GM18507 (cell line): ENCODE results near the gene FOXK1.
"Not testable (repeated sequence)": the region's sequence is repeated elsewhere in the genome, so short reads cannot be mapped to it uniquely, and the experiment has no call there.

Source experiments
- DNase-seq: peaks from one replicate; pipeline ENCODE4 v3.0.0; 2011; ENCODE audit warnings: low read depth; ENCODE audit not compliant: insufficient read length; ENCODE audit errors: extremely low spot score
- FAIRE-seq: peaks from 2 replicates; lab custom pipeline; 2011; peaks lifted over from hg19 to GRCh38; lab: Jason Lieb, UNC

FOXK1 gene

GRCh38 chr7:4663239-4664018, 18.7 kb upstream of the FOXK1 start:
- DNase-seq (no peak), FAIRE-seq (no peak)

GRCh38 chr7:4665661-4666060, 16.4 kb upstream of the FOXK1 start:
- FAIRE-seq: no peak
- no peak for DNase-seq

GRCh38 chr7:4667776-4668509, 14.2 kb upstream of the FOXK1 start:
- FAIRE-seq (no peak), DNase-seq (no peak)

GRCh38 chr7:4668510-4668847, 13.6 kb upstream of the FOXK1 start:
- DNase-seq (no peak), FAIRE-seq (no peak)

- DNase-seq (no peak), FAIRE-seq (no peak)
These were observed 11.3 kb upstream of the FOXK1 start for GRCh38 chr7:4670791-4671190.

GRCh38 chr7:4675771-4676367, 6.2 kb upstream of the FOXK1 start:
- FAIRE-seq: no peak
- no peak for DNase-seq

GRCh38 chr7:4677518-4677917, 4.6 kb upstream of the FOXK1 start:
- not testable (repeated sequence) for FAIRE-seq, DNase-seq

GRCh38 chr7:4681218-4681851, 760 bp upstream of the FOXK1 start:
- DNase-seq: no peak
- FAIRE-seq: peak; percentile 49

GRCh38 chr7:4682621-4683042, 537 bp downstream of the FOXK1 start:
- no peak for DNase-seq
- no peak for FAIRE-seq

- DNase-seq (no peak), FAIRE-seq (no peak)
These were observed 1.2 kb downstream of the FOXK1 start for GRCh38 chr7:4683043-4683883.

GRCh38 chr7:4683884-4684565, 1.9 kb downstream of the FOXK1 start:
- FAIRE-seq (peak; percentile 73), DNase-seq (no peak)

GRCh38 chr7:4684846-4685245, 2.8 kb downstream of the FOXK1 start:
- DNase-seq: no peak
- FAIRE-seq: no peak

GRCh38 chr7:4685676-4686075, 3.6 kb downstream of the FOXK1 start:
- FAIRE-seq, DNase-seq: not testable (repeated sequence)

GRCh38 chr7:4687956-4688355, 5.9 kb downstream of the FOXK1 start:
- no peak for DNase-seq
- no peak for FAIRE-seq

GRCh38 chr7:4689151-4689550, 7.1 kb downstream of the FOXK1 start:
- DNase-seq: no peak

GRCh38 chr7:4689668-4690067, 7.6 kb downstream of the FOXK1 start:
- DNase-seq (no peak), FAIRE-seq (no peak)

More at GRCh38 chr7:4689151-4689550, 7.1 kb downstream of the FOXK1 start:
- FAIRE-seq: no peak

- FAIRE-seq (no peak), DNase-seq (no peak)
These were observed 9.1 kb downstream of the FOXK1 start for GRCh38 chr7:4690953-4691856.

GRCh38 chr7:4692055-4692454, 10.0 kb downstream of the FOXK1 start:
- no peak for DNase-seq
- no peak for FAIRE-seq
